Measurements from ENCODE around the gene CNTNAP5. TPM values are rescaled to one million over a fixed set of nuclear protein-coding genes. Genes with fewer than 3 reads are reported as not detected.

Gene CNTNAP5
- total RNA-seq, 1 experiment from 2014 or later, result not detected

DNA sequence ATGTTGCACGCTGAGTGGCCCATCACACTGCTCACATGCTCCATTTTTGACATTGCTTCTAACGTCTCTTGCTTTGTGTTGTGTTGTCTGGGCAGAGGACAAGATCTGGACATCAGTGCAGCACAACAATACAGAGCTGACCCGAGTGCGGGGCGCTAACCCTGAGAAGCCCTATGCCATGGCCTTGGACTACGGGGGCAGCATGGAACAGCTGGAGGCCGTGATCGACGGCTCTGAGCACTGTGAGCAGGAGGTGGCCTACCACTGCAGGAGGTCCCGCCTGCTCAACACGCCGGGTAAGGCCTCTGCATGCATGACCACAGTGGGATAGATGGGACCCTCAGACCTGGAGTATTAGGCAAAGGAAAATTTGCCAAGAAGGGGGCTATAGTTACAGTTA lies 622.6 kb downstream of the CNTNAP5 start:
- Mint-ChIP-seq H3K27me3 (ENCODE audit: unreplicated experiment) (no peaks in the 10 kb centered on the region), H3K4me3 (ENCODE audit: low read depth, unreplicated experiment) (no peak overlapping the region), H3K9me3 (ENCODE audit: low read depth, unreplicated experiment) (peaks cover 11% of the 10 kb centered on the region), H3K36me3 (ENCODE audit: insufficient read depth, unreplicated experiment) (no peaks in the 10 kb centered on the region), H3K27ac (ENCODE audit: unreplicated experiment) (no peak overlapping the region), H3K4me1 (ENCODE audit: low read depth, unreplicated experiment) (no peaks in the 10 kb centered on the region)
- no TSS peak for BruUV-seq (replicated peaks)
- CTCF ChIA-PET, result no interaction called here
- TF ChIP-seq, protein P1, sequence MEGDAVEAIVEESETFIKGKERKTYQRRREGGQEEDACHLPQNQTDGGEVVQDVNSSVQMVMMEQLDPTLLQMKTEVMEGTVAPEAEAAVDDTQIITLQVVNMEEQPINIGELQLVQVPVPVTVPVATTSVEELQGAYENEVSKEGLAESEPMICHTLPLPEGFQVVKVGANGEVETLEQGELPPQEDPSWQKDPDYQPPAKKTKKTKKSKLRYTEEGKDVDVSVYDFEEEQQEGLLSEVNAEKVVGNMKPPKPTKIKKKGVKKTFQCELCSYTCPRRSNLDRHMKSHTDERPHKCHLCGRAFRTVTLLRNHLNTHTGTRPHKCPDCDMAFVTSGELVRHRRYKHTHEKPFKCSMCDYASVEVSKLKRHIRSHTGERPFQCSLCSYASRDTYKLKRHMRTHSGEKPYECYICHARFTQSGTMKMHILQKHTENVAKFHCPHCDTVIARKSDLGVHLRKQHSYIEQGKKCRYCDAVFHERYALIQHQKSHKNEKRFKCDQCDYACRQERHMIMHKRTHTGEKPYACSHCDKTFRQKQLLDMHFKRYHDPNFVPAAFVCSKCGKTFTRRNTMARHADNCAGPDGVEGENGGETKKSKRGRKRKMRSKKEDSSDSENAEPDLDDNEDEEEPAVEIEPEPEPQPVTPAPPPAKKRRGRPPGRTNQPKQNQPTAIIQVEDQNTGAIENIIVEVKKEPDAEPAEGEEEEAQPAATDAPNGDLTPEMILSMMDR (IDR thresholded peaks at IDR 0.05; ENCODE audit: unreplicated experiment), result no peak
- DNase-seq, result no peak
- intact Hi-C loops (cut with micrococcal nuclease; ENCODE audit: unreplicated experiment), result no loop called here

DNA sequence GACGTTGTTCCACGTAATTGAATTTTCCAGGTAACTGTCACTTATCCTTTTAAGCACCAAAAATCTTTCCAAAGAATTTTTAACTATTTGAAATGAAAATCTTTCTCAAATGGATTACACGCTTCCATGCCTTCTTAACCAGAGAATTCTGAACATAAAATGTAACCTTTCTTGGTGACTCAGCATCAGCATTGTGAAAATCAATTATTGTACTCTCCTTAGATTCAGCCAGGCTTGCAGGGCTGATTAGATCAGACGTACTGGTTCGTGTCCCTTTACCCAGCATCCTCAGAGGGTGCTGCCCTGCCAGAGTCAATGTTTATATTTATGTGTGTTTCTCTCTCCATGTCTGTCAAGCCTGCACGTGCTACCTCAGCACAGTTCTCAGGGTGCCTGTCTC lies 623.9 kb downstream of the CNTNAP5 start:
- TF ChIP-seq, protein P1 (IDR thresholded peaks at IDR 0.05; ENCODE audit: unreplicated experiment), result no peak
- Mint-ChIP-seq H3K4me3 (ENCODE audit: low read depth, unreplicated experiment) (no peak overlapping the region), H3K27ac (ENCODE audit: unreplicated experiment) (no peak overlapping the region), H3K4me1 (ENCODE audit: low read depth, unreplicated experiment) (no peaks in the 10 kb centered on the region), H3K36me3 (ENCODE audit: insufficient read depth, unreplicated experiment) (no peaks in the 10 kb centered on the region), H3K9me3 (ENCODE audit: low read depth, unreplicated experiment) (peaks cover 8% of the 10 kb centered on the region), H3K27me3 (ENCODE audit: unreplicated experiment) (no peaks in the 10 kb centered on the region)
- CTCF ChIA-PET, result no interaction called here
- intact Hi-C loops (cut with micrococcal nuclease; ENCODE audit: unreplicated experiment), result no loop called here
- DNase-seq, result no peak
- no TSS peak for BruUV-seq (replicated peaks)

DNA sequence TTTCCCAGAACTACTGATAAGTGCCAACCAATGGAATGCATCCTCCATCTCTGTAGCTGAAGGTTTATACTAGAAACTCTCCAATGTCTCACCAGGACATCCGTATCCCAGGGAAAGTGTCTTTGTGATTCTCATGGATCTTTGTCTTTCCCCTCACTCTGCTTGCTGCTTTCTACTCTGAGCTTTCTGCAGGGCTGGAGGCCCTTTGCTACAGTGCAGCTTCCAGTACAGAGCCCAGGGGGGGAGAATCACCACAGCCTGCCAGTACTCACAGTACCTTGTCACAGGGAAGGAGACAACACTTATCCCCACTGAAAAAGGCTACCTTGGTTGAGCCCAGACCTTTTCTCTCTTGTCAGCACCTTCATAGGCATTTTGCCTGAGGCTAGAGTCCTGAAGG lies 627.0 kb downstream of the CNTNAP5 start:
- H3K4me1 Mint-ChIP-seq (ENCODE audit: low read depth, unreplicated experiment), result no peaks in the 10 kb centered on the region
- H3K27ac Mint-ChIP-seq (ENCODE audit: unreplicated experiment), result no peak overlapping the region
- intact Hi-C loops (cut with micrococcal nuclease; ENCODE audit: unreplicated experiment), result no loop called here
- no peak for DNase-seq
- no peak overlapping the region for H3K4me3 Mint-ChIP-seq (ENCODE audit: low read depth, unreplicated experiment)
- CTCF ChIA-PET, result no interaction called here
- no TSS peak for BruUV-seq (replicated peaks)
- no peaks in the 10 kb centered on the region for H3K27me3 Mint-ChIP-seq (ENCODE audit: unreplicated experiment)
- no peaks in the 10 kb centered on the region for H3K36me3 Mint-ChIP-seq (ENCODE audit: insufficient read depth, unreplicated experiment)
- peaks cover 11% of the 10 kb centered on the region for H3K9me3 Mint-ChIP-seq (ENCODE audit: low read depth, unreplicated experiment)
- TF ChIP-seq, protein P1 (IDR thresholded peaks at IDR 0.05; ENCODE audit: unreplicated experiment), result no peak

DNA sequence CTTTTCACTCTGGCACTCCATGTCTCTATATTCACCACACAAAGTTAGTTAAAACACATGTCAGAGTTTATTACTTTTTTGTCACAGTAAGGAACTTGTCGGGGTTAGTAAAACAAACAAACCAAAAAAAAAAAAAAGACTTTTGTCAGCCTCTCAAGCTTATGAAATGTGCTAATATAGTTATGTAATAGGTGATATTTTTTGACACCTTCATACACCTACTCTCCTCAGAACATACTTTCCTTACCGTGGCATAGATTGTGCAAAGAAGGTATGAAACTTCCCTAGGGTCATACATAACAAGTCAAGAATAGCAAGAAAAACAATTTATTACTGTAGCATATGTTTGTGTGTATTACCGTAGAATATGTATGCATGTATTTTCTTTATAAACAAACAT lies 633.3 kb downstream of the CNTNAP5 start:
- Mint-ChIP-seq H3K9me3 (ENCODE audit: low read depth, unreplicated experiment) (peaks cover 26% of the 10 kb centered on the region), H3K4me1 (ENCODE audit: low read depth, unreplicated experiment) (no peaks in the 10 kb centered on the region), H3K4me3 (ENCODE audit: low read depth, unreplicated experiment) (no peak overlapping the region), H3K27me3 (ENCODE audit: unreplicated experiment) (no peaks in the 10 kb centered on the region), H3K36me3 (ENCODE audit: insufficient read depth, unreplicated experiment) (no peaks in the 10 kb centered on the region), H3K27ac (ENCODE audit: unreplicated experiment) (no peak overlapping the region)
- TF ChIP-seq, protein P1 (IDR thresholded peaks at IDR 0.05; ENCODE audit: unreplicated experiment), result no peak
- no TSS peak for BruUV-seq (replicated peaks)
- CTCF ChIA-PET, result interaction anchor here (0.7 kb wide), 1 partner anchor 389 kb away, joined by 3 read pairs; no protein-coding TSS in a partner anchor
- DNase-seq, result no peak
- intact Hi-C loops (cut with micrococcal nuclease; ENCODE audit: unreplicated experiment), result no loop called here
